Keratinocyte (primary cell): ENCODE measurements around the gene RGS3. TPM values are rescaled to one million over a fixed set of nuclear protein-coding genes. Genes with fewer than 3 reads are reported as not detected.

ENCODE experiments used
- DNase-seq: peaks from one replicate; pipeline ENCODE4 v3.0.0-alpha.2; 2011; ENCODE audit warnings: low read depth, missing footprints, low spot score
- FAIRE-seq: peaks from 2 replicates; lab custom pipeline; 2011; peaks lifted over from hg19 to GRCh38; lab: Jason Lieb, UNC
- H2AFZ ChIP-seq: 2 replicates; pipeline ENCODE4 v1.6.0; 2012; ENCODE audit warnings: low read length, control low read depth, inconsistent platforms; ENCODE audit not compliant: control insufficient read depth
- H3K27ac ChIP-seq: 2 replicates; pipeline ENCODE4 v1.5.1; 2011; ENCODE audit warnings: low read length; ENCODE audit not compliant: control insufficient read depth, insufficient read depth
- H3K27me3 ChIP-seq: 3 replicates; pipeline ENCODE4 v1.6.0; 2011; ENCODE audit warnings: low read length; ENCODE audit not compliant: control insufficient read depth, insufficient read depth; ENCODE audit errors: extremely low read depth
- H3K36me3 ChIP-seq, 2 experiments: 2 replicates in 1 of 2; 3 replicates in 1 of 2; pipeline ENCODE4 v1.5.1; 2011; ENCODE audit warnings: low read length in 2 of 2, mild to moderate bottlenecking in 1 of 2; ENCODE audit not compliant: control insufficient read depth in 2 of 2, insufficient read depth in 2 of 2; ENCODE audit errors: extremely low read depth in 1 of 2
- H3K4me1 ChIP-seq: 3 replicates; pipeline ENCODE4 v1.5.1; 2011; ENCODE audit warnings: low read length; ENCODE audit not compliant: control insufficient read depth, insufficient read depth; ENCODE audit errors: extremely low read depth
- H3K4me2 ChIP-seq: 3 replicates; pipeline ENCODE4 v1.6.0; 2011; ENCODE audit warnings: low read depth, low read length; ENCODE audit not compliant: control insufficient read depth, insufficient read depth; ENCODE audit errors: extremely low read depth
- H3K4me3 ChIP-seq, 3 experiments: fragments of 200-600 bp in 1 of 3; sonication (generic) in 1 of 3; 2 replicates in 2 of 3; 3 replicates in 1 of 3; pipeline ENCODE4 v1.5.1; 2011 to 2016; ENCODE audit warnings: low read length in 3 of 3, mild to moderate bottlenecking in 3 of 3, control low read depth in 2 of 3, inconsistent platforms in 1 of 3, low read depth in 1 of 3, mixed read lengths in 1 of 3, mixed run types in 1 of 3, moderate library complexity in 1 of 3; ENCODE audit not compliant: control insufficient read depth in 2 of 3, insufficient read depth in 2 of 3; ENCODE audit errors: extremely low read depth in 1 of 3
- H3K79me2 ChIP-seq: 2 replicates; pipeline ENCODE4 v1.6.0; 2012; ENCODE audit warnings: low read length; ENCODE audit not compliant: control insufficient read depth, insufficient read depth
- H3K9ac ChIP-seq: 3 replicates; pipeline ENCODE4 v1.6.0; 2011; ENCODE audit warnings: low read length; ENCODE audit not compliant: control insufficient read depth, insufficient read depth; ENCODE audit errors: extremely low read depth
- H3K9me1 ChIP-seq: 3 replicates; pipeline ENCODE4 v1.6.0; 2011; ENCODE audit warnings: low read length; ENCODE audit not compliant: control insufficient read depth, insufficient read depth; ENCODE audit errors: extremely low read depth
- H3K9me3 ChIP-seq: 2 replicates; pipeline ENCODE4 v1.5.1; 2012; ENCODE audit warnings: low read depth, low read length; ENCODE audit not compliant: control insufficient read depth
- H4K20me1 ChIP-seq: 3 replicates; pipeline ENCODE4 v1.6.0; 2011; ENCODE audit warnings: low read length; ENCODE audit not compliant: control insufficient read depth, insufficient read depth; ENCODE audit errors: extremely low read depth
- CTCF ChIP-seq, 3 experiments: IDR thresholded peaks in 1 of 3; conservative IDR thresholded peaks in 1 of 3; optimal IDR thresholded peaks in 1 of 3; 2 replicates in 2 of 3; 3 replicates in 1 of 3; pipeline versions ENCODE3 to v1.5.1; 2011; ENCODE audit warnings: low read length in 3 of 3, mild to moderate bottlenecking in 3 of 3, moderate library complexity in 2 of 3, control low read depth in 1 of 3, inconsistent platforms in 1 of 3; ENCODE audit not compliant: insufficient read depth in 2 of 3; ENCODE audit errors: extremely low read depth in 1 of 3
- EZH2 ChIP-seq: IDR thresholded peaks from one replicate; pipeline ENCODE4 v1.6.1; 2012; ENCODE audit warnings: inconsistent platforms, mild to moderate bottlenecking, low read length, moderate library complexity
- dilution Hi-C: fragments of 300-500 bp; cut with MboI; formaldehyde crosslinking; loops from one replicate; pipeline ENCODE4 v1.7.0; 2020; ENCODE audit warnings: low sequenced_read_pairs; ENCODE audit not compliant: extremely low pct_ligation_motif_present
- polyA plus RNA-seq, 5 experiments: library from polyadenylated mRNA; depleted of rRNA in 3 of 5; stranded (reverse) in 3 of 5; stranded (forward) in 1 of 5; unstranded in 1 of 5; fragments of >200 nt; gene quantifications; 1 replicate in 1 of 5; 2 replicates in 3 of 5; 3 replicates in 1 of 5; pipeline versions ENCODE4 v1.2.1 to v1.2.3, GENCODE V29; 2011 to 2012; ENCODE audit warnings: missing spikeins in 2 of 5, low read depth in 1 of 5, low replicate concordance in 1 of 5

Gene RGS3
- polyA plus RNA-seq, 1 donor (not counting 4 experiments of a cell fraction or from before 2014, with no cell fraction given): 19.6 TPM

GRCh38 chr9:113536483-113537228 is 73.1 kb downstream of the RGS3 start:
- H2AFZ ChIP-seq: no peak overlapping the region
- no peaks in the 10 kb centered on the region for H3K79me2 ChIP-seq
- no peak overlapping the region for H3K27ac ChIP-seq
- no peaks in the 10 kb centered on the region for H3K9me1 ChIP-seq
- H3K36me3 ChIP-seq: no peaks in the 10 kb centered on the region
- no peak overlapping the region for H3K9ac ChIP-seq
- DNase-seq (no peak), FAIRE-seq (no peak)
- H3K9me3 ChIP-seq: no peaks in the 10 kb centered on the region
- peaks cover 3% of the 10 kb centered on the region for H3K27me3 ChIP-seq
- H3K4me1 ChIP-seq: no peaks in the 10 kb centered on the region
- H4K20me1 ChIP-seq: no peaks in the 10 kb centered on the region
- TF ChIP-seq CTCF (optimal IDR thresholded peaks at IDR 0.05 in 1 of 3, IDR thresholded peaks at IDR 0.05 in 1 of 3, conservative IDR thresholded peaks at IDR 0.05 in 1 of 3; ENCODE audit: extremely low read depth in 1 of 3, insufficient read depth in 2 of 3, low read length in 3 of 3) (no peak), EZH2 (no peak)
- dilution Hi-C loops: no loop called here
- no peak overlapping the region for H3K4me2 ChIP-seq
- no peak overlapping the region for H3K4me3 ChIP-seq

- Histone ChIP-seq H3K4me1 (no peaks in the 10 kb centered on the region), H3K36me3 (no peaks in the 10 kb centered on the region), H3K9ac (no peak overlapping the region), H3K4me3 (no peak overlapping the region), H3K27ac (no peak overlapping the region), H3K9me1 (no peaks in the 10 kb centered on the region), H2AFZ (no peak overlapping the region), H3K9me3 (no peaks in the 10 kb centered on the region), H3K27me3 (peaks cover 3% of the 10 kb centered on the region), H4K20me1 (no peaks in the 10 kb centered on the region), H3K4me2 (no peak overlapping the region), H3K79me2 (no peaks in the 10 kb centered on the region)
- TF ChIP-seq CTCF (optimal IDR thresholded peaks at IDR 0.05 in 1 of 3, IDR thresholded peaks at IDR 0.05 in 1 of 3, conservative IDR thresholded peaks at IDR 0.05 in 1 of 3; ENCODE audit: extremely low read depth in 1 of 3, insufficient read depth in 2 of 3, low read length in 3 of 3) (no peak), EZH2 (no peak)
- FAIRE-seq (no peak), DNase-seq (no peak)
- dilution Hi-C loops: no loop called here
Measured at GRCh38 chr9:113537229-113537810, 73.8 kb downstream of the RGS3 start.
